OCI-LY1 (cell line): ENCODE measurements around the gene ITGA7.

Experiments
- CTCF ChIP-seq: fragments of 200-600 bp; sonication (generic), shearing (Covaris generic); IDR thresholded peaks from 2 replicates; pipeline ENCODE4 v1.5.1; 2017; ENCODE audit warnings: mild to moderate bottlenecking, antibody characterized with exemption, low read length, moderate library complexity, mixed read lengths
- EZH2 ChIP-seq: fragments of 200-600 bp; sonication (generic), shearing (Covaris generic); IDR thresholded peaks from 2 replicates; pipeline ENCODE4 v1.8.0; 2017; ENCODE audit warnings: borderline replicate concordance, mixed run types, mild to moderate bottlenecking, antibody characterized with exemption, low read length, moderate library complexity, mixed read lengths

GRCh38 chr12:55746913-55747231 lies 39.2 kb upstream of the ITGA7 start:
- TF ChIP-seq EZH2 (no peak), CTCF (no peak)
